C4-2B (cell line): Measurements from ENCODE around the gene TRAF3.

ENCODE experiments used
- ZFX ChIP-seq: fragments of 450-650 bp; IDR thresholded peaks from 2 replicates; pipeline ENCODE4 v1.6.1; 2017
- TF ChIP-seq, protein P1 (sequence below): fragments of 450-650 bp; conservative IDR thresholded peaks from 2 replicates; pipeline ENCODE4 v1.5.1; 2017; ENCODE audit warnings: mild to moderate bottlenecking

DNA sequence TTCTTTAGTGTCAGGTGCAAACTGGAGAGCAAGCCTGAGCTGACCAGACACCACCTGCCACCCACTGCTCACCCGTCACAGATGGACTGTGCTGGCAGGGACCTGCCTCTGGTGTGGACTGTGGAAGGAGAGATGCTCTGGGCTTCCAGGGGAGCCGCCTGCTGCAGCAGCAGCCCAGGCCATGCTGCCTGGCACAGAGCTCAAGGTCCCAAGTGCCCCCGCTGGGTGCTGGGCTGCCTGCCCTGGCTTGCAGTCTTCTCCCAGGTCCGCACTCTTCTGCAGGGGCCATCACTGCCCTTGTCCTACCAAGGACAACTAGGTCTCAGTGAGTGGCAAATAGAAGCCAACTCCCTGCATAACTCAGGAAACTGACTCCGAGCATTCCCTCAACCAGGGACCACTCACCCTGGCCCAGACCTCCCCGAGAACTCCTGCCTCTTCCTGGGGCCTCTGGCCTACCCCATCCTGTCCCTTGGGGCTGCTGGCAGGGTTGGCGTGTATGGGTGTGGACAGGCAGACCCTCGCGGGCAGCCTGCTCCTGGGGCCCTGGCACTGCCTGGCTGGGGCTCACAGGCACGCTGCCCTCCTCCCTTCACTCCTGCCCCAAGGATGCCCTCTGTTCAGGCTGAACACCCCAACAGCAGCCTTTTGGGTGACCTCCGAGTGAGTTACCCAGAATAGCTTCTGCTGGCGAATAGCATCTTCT, 154.5 kb downstream of the TRAF3 start:
- TF ChIP-seq, protein P1, sequence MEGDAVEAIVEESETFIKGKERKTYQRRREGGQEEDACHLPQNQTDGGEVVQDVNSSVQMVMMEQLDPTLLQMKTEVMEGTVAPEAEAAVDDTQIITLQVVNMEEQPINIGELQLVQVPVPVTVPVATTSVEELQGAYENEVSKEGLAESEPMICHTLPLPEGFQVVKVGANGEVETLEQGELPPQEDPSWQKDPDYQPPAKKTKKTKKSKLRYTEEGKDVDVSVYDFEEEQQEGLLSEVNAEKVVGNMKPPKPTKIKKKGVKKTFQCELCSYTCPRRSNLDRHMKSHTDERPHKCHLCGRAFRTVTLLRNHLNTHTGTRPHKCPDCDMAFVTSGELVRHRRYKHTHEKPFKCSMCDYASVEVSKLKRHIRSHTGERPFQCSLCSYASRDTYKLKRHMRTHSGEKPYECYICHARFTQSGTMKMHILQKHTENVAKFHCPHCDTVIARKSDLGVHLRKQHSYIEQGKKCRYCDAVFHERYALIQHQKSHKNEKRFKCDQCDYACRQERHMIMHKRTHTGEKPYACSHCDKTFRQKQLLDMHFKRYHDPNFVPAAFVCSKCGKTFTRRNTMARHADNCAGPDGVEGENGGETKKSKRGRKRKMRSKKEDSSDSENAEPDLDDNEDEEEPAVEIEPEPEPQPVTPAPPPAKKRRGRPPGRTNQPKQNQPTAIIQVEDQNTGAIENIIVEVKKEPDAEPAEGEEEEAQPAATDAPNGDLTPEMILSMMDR: no peak
- no peak for TF ChIP-seq ZFX
